IPS-11a (cell line): Measurements from ENCODE around the gene VRTN.
"Not testable (repeated sequence)": the region's sequence is repeated elsewhere in the genome, so short reads cannot be mapped to it uniquely, and the experiment has no call there.

Experiments
- H3K4me3 ChIP-seq: one replicate; pipeline ENCODE4 v1.5.1; 2013; ENCODE audit warnings: low read depth, low read length, control low read depth

Gene VRTN

DNA sequence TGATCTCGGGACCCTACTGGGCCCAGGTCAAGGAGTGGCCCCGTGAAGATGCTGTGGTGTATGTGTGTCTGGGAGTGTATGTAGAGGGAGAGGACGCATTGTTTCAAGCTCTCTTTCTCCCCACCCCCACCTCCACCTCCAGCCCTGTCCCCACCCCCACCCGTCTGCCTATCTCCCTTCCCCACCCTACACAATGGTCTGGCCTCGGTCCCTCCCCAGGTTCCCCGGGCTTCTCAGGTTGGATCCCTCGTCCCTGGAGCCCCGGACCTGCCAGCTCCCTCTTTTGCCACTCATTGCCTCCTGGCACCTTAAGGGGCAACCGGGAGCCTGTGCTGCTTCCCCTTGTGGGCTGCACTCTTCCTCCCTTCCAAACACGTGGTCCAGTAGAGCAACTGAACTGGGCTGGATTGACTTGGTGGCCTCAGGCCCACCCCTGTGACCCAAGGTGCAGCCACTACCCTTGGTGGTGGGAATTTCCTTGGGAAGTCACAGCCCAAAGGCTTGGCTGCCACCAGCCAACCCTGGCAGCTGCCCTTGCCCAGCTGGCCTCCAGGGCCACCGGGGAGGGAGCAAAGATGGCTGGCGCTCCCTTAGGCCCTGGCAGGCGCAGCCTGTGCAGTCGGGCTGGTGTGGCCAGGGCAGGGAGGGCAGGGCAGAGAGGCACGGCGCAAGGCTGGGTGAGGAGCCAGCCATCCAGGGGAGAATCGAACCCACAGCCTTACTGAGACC, 628 bp downstream of the VRTN start:
- H3K4me3 ChIP-seq = peak overlapping the region; percentile 97

DNA sequence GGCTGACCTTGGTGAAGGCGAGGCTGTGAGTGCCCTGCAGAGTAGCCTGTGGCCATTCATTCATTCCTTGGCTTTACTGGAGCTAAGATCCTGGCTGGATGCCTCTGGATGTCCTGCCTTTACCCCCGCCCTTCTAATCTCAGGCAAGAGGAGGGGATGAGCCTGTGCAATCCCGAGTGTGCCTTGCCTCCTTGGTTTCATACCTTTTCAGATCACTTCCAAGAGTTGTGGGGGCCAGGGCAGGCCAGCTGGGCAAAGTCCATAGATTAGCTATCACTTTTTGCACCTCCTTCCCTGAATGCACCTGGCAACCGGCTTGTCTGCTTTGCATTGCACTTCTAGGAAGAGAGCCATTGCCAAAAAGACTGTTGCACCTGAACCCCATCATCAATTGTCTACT, 1.5 kb downstream of the VRTN start:
- H3K4me3 ChIP-seq = peak overlapping the region; percentile 97

DNA sequence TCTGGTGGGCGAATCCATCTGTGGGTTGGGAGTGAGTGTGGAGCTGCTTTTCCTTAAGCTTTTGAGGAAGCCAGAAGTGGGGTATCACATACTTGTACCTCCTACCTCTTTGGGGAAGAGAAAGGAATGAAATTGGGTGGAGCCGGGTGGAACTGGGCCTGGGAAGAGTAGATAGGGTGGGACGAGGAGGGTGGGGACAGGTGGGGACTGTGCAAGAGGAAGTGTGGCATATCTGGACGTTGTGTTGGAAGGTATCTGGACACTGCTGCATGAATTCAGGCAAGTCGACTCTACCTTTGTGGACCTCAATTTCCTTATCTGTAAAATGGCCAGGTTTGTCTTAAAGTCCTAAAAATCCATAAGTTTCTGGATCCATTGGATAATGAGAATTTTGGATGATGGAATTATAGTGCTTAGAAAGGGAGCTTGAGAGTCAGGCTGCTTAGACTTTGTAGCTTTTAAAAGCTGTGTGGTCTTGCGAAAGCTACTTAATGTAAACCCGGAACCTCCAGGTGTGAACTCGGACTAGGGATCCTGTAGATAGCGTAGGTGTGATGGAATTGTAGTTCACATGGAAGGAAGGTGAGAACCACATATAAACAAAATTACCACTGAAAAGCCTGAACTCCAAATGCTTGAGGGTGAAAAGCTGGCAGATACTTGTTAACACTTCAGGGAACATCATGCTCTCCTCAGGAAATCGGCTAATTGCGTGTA, 2.1 kb downstream of the VRTN start:
- H3K4me3 ChIP-seq = peak overlapping the region; percentile 97

DNA sequence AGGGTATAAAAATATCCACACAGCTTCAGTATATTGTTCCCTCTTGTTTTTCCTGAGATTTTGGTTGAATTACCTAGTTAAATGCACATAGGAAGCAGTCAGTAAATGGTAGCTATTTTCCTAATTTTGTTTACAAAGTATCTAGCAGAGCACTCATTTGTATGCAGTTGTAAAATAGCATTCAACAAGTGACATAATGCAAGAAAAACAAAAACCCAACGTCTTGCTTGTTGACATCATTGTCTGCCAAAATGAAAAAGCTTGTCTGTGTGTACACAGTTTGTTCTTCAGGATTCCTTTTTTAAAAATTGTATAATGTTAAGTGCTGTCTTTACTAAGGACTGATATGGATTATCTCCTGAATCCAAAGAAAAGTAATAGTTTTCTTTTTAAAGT, 2.7 kb downstream of the VRTN start:
- peak overlapping the region; percentile 97 for H3K4me3 ChIP-seq

DNA sequence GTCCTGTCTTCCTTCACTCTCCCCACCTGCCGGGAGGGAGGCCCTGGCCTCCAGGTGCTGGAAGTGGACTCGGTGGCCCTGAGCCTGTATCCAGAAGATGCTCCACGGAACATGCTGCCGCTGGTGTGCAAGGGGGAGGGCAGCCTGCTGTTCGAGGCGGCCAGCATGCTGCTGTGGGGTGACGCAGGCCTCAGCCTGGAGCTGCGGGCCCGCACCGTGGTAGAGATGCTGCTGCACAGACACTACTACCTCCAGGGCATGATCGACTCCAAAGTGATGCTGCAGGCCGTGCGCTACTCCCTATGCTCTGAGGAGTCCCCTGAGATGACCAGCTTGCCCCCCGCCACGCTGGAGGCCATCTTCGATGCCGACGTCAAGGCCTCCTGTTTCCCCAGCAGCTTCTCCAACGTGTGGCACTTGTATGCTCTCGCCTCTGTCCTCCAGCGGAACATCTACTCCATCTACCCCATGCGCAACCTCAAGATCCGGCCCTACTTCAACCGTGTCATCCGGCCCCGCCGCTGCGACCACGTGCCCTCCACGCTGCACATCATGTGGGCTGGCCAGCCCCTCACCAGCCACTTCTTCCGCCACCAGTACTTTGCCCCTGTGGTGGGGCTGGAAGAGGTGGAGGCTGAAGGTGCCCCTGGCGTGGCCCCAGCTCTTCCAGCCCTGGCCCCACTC, 8.8 kb downstream of the VRTN start:
- no peak overlapping the region for H3K4me3 ChIP-seq

DNA sequence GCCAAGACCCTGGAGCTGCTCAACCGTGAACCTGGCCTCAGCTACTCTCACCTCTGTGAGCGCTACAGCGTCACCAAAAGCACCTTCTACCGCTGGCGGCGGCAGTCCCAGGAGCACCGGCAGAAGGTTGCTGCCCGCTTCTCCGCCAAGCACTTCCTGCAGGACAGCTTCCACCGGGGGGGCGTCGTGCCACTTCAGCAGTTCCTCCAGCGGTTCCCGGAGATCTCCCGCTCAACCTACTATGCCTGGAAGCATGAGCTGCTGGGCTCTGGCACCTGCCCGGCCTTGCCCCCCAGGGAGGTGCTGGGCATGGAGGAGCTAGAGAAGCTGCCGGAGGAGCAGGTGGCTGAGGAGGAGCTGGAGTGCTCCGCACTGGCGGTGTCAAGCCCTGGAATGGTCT, 9.3 kb downstream of the VRTN start:
- no peak overlapping the region for H3K4me3 ChIP-seq

DNA sequence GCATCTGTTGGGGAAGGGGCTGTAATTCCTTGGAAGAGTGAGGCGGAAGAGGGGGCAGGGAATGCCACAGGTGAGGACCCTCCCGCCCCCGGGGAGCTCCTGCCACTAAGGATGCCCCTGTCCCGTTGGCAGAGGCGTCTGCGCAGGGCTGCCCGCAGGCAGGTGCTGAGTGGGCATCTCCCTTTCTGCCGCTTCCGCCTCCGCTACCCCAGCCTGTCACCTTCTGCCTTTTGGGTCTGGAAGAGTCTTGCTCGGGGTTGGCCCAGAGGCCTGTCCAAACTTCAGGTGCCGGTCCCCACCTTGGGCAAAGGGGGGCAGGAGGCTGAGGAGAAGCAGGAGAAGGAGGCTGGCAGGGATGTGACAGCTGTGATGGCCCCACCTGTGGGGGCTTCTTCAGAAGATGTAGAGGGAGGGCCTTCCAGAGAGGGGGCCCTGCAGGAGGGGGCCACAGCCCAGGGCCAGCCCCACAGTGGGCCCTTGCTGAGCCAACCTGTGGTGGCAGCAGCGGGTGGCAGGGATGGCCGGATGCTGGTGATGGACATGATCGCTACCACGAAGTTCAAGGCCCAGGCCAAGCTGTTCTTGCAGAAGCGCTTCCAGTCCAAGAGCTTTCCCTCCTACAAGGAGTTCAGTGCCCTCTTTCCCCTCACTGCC, 10.0 kb downstream of the VRTN start:
- H3K4me3 ChIP-seq = no peak overlapping the region

DNA sequence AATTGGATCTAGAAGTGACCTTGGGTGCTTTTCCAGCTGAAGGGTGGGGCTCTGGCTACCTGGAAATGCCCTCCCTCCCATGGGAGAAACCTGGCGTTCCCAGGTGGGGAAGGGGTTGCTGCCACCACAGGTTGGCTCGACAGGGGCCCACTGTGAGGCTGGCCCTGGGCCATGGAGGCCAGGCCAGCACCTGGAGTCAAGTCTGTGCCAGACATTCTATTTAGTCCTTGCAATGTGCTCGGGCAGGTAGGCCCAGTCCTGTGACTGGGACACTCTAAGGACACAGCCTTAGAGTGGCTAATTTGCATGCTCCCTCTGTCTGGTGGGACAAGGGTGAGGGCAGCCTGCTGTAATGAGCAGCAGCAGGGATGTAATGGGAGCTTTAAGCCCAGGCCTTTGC, 11.9 kb downstream of the VRTN start:
- H3K4me3 ChIP-seq = no peak overlapping the region

DNA sequence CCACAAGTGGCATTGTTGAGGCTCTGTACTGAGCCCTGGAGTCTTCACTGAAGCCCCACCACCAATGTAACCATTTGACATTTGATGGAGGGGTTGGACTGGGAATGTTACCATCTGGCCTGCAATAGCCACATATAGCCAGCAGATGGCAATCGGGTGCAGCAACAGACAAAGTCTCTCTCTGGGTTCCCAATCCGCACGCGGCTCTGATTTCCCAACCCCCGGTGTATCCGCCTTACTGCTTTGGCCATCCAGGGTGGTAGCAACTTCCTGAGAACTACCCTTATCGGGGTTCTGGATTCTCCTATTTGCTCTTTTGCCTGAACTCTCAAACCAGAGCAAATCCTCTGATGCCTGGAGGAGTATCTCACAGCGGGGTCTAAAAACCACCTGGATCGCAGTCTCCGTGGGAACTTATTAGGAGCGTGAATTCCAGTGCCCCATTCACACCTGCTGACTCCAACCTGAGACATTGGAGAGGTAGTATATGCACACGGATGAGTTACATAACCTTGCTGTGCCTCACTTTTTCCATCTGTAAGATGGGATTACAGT, 14.2 kb downstream of the VRTN start:
- H3K4me3 ChIP-seq = no peak overlapping the region

DNA sequence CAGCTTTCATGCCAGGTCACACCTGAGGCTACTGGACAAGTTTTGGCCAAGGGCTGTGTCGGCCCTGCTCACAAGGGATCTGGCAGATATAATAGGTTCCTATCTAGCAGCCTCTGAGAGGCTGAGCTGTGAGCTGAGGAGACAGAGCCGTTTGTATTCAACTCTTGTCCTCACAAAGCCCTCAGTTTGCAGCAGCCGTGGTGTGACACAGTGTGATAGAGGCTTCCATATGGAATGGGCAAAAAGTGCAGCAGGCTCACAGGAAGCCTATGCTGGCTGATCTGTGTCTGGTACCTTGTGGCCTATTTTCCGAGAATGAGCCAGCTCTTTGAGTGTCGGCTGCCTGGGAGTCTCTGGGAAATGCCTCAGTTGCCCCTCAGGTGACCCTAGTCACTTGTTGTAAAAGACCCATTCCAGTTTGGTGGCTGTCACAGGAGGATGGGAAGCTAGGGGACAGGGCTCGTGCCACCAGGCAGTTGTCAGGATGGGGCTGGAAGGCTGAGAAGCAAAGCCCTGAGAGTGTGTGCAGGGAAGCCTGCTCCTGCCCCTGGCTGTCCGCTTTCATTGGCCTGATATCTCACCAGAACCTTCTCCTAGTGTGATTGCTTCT, 16.1 kb downstream of the VRTN start:
- no peak overlapping the region for H3K4me3 ChIP-seq

DNA sequence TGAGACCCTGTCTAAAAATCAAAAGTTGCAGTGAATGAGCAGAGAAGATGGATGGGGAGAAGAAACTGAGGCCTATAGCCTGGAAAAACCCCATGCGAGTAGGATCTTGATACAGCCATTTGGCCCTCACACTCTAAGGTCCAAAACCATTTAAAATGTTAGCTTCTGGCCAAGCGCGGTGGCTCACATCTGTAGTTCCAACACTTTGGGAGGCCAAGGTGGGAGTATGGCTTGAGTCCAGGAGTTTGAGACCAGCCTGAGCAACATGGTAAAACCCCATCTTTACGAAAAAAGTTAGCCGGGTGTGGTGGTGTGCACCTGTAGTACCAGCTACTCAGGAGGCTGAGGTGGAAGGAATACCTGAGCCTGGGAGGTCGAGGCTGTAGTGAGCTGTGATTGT, 19.8 kb downstream of the VRTN start:
- no peak overlapping the region for H3K4me3 ChIP-seq

DNA sequence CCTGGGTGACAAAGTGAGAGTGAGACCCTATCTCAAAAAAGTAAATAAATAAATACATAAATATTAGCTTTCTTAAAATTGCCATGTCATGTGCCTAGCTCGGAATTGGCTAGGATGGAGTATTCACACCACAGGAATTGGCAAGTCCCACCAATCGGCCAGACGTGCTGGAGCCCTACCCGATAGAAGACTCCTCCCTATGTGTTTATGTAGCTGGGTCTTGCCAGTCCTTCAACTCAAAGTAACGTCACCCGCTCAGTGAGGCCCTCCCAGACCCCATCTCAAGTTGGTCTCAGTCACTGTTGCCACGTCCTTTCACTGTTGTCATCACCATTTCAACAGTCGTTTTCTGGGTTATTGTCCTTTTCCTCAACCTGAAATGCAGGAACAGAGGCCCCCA, 20.2 kb downstream of the VRTN start:
- no peak overlapping the region for H3K4me3 ChIP-seq

DNA sequence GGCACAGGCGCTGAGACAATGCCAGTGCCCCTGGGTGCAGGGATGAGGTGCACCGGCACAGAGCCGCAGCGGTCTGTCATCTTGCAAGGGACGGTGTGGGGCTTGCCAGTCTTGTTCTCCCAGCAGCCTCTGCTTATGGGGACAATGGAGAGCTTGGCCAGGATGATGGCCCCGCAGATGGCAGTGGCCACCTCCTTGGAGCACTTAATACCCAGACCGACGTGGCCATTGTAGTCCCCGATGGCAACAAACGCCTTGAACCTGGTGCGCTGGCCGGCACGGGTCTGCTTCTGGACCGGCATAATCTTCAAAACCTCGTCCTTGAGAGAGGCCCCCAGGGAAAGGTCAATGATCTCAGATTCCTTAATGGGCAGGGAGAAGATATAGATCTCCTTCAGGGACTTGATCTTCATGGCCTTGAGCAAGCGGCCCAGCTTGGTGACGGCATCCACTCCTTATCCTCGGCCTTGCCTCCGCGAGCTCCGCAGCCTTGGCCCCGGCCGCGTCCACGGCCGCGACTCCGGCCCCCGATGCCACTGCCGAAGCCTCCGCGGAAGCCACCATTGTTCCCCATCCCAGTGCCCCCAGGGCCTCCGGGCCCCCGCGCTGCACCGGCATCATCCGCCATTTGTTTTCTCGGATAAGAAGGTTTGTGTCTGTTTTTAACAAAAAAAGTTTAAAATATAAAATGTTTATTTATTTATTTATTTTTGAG, 29.9 kb downstream of the VRTN start:
- no peak overlapping the region for H3K4me3 ChIP-seq

DNA sequence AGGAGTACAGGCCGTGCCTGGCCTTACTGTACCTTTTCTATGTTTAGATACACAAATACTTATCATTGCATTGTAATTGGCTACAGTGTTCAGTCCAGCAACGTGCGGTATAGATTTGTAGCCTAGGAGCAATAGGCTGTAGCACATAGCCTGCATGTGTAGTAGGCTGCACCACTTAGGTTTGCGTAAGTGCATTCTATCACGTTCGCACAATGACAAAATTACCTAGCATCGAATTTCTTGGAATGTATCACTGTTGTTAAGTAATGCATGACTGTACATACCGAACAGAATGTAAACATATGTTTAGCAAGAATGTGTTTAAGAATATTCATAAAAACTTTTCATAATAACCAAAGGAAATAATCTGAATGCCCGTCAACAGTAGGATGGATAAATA, 31.9 kb downstream of the VRTN start:
- H3K4me3 ChIP-seq = no peak overlapping the region

DNA sequence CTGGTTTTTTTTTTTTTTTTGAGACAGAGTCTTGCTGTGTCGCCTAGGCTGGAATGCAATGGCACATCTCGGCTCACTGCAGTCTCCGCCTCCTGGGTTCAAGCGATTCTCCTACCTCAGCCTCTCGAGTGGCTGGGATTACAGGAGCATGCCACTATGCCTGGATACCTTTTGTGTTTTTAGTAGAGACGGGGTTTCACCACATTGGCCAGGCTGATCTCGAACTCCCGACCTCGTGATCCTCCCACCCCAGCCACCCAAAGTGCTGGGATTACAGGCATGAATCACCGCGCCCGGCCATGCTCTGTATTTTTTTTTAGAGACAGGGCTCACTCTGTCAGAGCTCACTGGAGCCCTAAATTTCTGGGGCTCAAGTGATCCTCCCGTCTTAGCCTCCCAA, 32.6 kb downstream of the VRTN start:
- H3K4me3 ChIP-seq = no peak overlapping the region

DNA sequence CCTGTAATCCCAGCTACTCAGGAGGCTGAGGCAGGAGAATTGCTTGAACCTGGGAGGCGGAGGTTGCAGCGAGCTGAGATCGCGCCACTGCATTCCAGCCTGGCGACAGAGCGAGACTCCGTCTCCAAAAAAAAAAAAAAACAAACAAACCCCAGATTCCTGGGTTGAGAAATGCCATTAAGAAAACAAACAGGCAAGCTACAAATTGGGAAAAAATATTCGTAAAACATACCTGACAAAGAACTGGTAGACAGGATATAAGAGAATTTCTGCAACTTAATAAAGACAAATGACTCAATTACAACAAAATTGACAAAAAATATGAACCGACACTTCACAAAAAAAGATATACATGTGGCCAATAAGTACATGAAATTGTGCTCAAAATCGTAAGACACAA, 33.3 kb downstream of the VRTN start:
- not testable (repeated sequence) for H3K4me3 ChIP-seq

DNA sequence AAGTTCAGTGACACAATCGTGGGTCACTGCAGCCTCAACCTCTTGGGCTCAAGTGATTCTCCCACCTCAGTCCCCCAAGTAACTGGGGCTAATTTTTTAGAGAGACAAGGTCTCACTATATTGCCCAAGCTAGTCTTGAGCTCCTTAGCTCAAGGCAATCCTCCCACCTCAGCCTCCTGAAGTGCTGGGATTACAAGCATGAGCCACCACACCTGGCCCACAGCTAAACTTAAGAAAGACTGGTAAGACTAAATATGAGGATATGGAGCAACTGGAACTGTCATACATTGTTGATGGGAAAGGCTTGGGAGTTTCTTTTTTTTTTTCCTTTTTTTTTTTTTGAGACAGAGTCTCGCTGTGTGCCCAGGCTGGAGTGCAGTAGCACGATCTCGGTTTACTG, 34.0 kb downstream of the VRTN start:
- no peak overlapping the region for H3K4me3 ChIP-seq

DNA sequence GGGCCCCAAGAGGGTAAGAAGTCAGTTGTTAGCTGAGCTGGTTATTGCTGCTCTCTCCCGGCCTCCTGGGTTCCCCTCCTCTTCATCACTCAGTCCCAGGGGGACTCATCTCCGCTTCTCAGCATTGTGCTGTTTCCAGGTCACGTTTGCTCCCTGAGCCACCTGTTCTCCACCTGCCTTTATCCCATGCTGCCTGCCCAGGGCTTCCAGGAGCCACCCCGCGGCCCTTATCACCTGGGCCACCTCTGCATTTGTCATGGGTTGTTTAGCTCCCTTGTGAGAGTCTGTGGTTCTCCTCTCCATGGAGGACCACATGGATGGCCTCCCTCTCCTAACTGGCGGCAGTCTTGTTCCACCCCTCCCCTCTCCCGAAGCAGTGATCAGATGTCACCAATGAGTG, 41.7 kb downstream of the VRTN start:
- H3K4me3 ChIP-seq = no peak overlapping the region

DNA sequence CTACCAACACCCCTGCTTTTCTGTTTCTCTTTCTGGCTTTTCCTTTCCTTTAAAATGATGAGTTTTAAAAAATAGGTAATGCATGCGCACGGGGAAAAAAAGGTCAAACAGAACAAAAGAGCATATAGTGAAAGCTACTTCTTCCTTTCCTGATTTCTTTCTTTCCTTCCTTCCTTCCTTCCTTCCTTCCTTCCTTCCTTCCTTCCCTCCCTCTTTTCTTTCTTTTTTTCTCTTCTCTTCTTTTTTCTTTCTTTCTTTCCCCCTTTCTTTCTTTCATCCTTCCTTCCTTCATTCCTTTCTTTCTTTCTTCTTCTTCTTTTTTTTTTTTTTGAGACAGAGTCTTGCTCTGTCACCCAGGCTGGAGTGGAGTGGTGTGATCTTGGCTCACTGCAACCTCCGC, 42.2 kb downstream of the VRTN start:
- H3K4me3 ChIP-seq = not testable (repeated sequence)

DNA sequence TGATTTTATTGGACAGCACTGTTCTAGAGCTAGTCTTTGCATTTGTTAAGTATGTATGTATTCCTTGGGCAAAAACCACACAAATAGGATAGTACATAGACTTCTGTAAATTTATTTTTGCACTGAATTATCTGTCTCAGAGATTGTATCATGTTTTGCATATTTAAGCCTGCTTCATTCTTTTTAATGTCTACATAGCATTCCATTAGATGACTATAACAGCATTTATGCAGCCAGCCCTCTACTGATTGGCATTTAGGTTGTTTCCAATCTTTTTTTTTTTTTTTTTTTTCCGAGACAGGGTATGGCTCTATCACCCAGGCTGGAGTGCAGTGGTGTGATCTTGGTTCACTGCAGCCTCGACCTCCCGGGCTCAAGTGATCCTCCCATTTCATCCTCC, 43.2 kb downstream of the VRTN start:
- H3K4me3 ChIP-seq = no peak overlapping the region
